ENCODE results near the gene BRD3OS.

BRD3OS gene

DNA sequence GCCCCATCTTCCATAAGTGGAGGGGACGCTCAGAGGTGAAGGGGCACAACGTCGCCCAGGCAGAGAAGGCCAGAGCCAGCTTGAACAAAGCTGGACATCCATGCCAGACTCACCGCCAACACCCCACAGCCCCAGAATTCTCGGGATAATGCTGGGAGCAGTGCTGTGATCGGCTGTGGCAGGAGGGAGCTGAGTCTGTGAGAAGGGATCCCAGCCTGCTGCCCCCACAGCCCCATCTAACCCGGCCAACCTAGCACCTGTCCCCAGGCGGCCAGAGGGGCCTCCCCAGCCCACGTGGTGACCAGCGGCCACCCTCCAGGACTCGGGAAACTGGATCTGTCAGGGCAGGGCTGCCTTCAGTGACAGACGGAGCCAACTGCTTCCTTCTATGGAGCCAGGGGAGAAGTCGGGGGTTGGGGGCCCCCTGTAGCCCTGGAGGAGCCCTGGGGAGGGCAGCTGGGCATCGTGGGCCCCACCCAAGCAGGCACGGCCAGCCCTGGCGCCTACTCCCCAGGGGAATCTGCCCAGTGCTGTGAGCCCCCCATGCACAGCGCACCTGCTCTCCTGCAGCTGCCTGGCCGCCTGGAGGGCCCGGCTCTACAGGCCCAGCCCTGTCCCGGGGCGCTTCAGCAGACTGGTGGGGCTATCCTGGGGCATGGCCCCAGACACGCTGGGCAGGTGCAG is 36.5 kb downstream of the BRD3OS start:
- TF ChIP-seq, protein P1, sequence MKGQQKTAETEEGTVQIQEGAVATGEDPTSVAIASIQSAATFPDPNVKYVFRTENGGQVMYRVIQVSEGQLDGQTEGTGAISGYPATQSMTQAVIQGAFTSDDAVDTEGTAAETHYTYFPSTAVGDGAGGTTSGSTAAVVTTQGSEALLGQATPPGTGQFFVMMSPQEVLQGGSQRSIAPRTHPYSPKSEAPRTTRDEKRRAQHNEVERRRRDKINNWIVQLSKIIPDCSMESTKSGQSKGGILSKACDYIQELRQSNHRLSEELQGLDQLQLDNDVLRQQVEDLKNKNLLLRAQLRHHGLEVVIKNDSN (IDR thresholded peaks at IDR 0.05) = no peak
- no peak for TF ChIP-seq TEAD4 (IDR thresholded peaks at IDR 0.05)
- TF ChIP-seq, protein P2, sequence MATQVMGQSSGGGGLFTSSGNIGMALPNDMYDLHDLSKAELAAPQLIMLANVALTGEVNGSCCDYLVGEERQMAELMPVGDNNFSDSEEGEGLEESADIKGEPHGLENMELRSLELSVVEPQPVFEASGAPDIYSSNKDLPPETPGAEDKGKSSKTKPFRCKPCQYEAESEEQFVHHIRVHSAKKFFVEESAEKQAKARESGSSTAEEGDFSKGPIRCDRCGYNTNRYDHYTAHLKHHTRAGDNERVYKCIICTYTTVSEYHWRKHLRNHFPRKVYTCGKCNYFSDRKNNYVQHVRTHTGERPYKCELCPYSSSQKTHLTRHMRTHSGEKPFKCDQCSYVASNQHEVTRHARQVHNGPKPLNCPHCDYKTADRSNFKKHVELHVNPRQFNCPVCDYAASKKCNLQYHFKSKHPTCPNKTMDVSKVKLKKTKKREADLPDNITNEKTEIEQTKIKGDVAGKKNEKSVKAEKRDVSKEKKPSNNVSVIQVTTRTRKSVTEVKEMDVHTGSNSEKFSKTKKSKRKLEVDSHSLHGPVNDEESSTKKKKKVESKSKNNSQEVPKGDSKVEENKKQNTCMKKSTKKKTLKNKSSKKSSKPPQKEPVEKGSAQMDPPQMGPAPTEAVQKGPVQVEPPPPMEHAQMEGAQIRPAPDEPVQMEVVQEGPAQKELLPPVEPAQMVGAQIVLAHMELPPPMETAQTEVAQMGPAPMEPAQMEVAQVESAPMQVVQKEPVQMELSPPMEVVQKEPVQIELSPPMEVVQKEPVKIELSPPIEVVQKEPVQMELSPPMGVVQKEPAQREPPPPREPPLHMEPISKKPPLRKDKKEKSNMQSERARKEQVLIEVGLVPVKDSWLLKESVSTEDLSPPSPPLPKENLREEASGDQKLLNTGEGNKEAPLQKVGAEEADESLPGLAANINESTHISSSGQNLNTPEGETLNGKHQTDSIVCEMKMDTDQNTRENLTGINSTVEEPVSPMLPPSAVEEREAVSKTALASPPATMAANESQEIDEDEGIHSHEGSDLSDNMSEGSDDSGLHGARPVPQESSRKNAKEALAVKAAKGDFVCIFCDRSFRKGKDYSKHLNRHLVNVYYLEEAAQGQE (IDR thresholded peaks at IDR 0.05; ENCODE audit: low read depth) = no peak
- no peak for TF ChIP-seq EGR1 (IDR thresholded peaks at IDR 0.05)
- TF ChIP-seq YY1 (IDR thresholded peaks at IDR 0.05; ENCODE audit: low read depth) = no peak
- no peak for TF ChIP-seq TCF12 (IDR thresholded peaks at IDR 0.05; ENCODE audit: low read depth)
- TF ChIP-seq CEBPB (IDR thresholded peaks at IDR 0.05) = no peak
- no peak for TF ChIP-seq EP300 (IDR thresholded peaks at IDR 0.05; ENCODE audit: borderline replicate concordance)
- no peak for TF ChIP-seq NFIC (IDR thresholded peaks at IDR 0.05)
- TF ChIP-seq RAD21 (IDR thresholded peaks at IDR 0.05; ENCODE audit: low read depth) = no peak
- no peak for TF ChIP-seq CREB1 (IDR thresholded peaks at IDR 0.05; ENCODE audit: low read depth)
- no peak for TF ChIP-seq FOXM1 (IDR thresholded peaks at IDR 0.05; ENCODE audit: borderline replicate concordance, low read depth)
- TF ChIP-seq, protein P3, sequence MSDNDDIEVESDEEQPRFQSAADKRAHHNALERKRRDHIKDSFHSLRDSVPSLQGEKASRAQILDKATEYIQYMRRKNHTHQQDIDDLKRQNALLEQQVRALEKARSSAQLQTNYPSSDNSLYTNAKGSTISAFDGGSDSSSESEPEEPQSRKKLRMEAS (IDR thresholded peaks at IDR 0.05) = no peak
- TF ChIP-seq TAF1 (IDR thresholded peaks at IDR 0.05; ENCODE audit: low read depth) = no peak

DNA sequence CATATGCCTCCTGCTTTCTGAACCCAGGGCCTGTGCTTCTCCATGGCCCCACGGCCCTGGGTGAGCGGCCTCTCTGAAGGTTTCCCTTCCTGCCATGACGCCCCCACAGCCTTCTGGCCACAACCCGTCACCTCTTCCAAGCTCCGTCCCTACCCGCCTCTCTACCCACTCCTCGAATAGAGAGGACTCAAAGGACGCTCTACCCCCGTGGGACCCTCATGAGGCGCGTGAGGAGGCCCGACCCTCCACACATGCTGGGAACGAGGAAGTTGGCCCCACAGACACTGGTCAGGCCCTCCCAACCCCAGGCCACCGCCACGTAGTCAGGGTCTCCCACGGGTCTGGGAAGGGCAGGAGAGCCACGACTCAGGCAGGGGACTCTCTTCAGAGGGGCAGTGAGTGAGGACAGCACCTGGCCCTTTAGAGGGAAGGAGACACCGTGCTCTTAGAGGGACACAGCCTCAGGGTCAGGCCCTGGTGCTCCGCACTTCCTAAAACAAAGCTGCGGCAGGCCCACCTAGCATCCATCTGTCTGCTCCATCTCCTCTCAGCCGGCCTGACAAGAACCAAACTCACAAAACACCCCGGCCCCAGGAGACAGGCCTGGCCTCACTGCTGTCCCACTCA is 37.3 kb downstream of the BRD3OS start:
- TF ChIP-seq, protein P1 (IDR thresholded peaks at IDR 0.05) = no peak
- TF ChIP-seq TCF12 (IDR thresholded peaks at IDR 0.05; ENCODE audit: low read depth) (no peak), EGR1 (IDR thresholded peaks at IDR 0.05) (no peak), RAD21 (IDR thresholded peaks at IDR 0.05; ENCODE audit: low read depth) (no peak), TAF1 (IDR thresholded peaks at IDR 0.05; ENCODE audit: low read depth) (no peak), EP300 (IDR thresholded peaks at IDR 0.05; ENCODE audit: borderline replicate concordance) (no peak), ZBTB7A (IDR thresholded peaks at IDR 0.05; ENCODE audit: low read depth) (no peak), YY1 (IDR thresholded peaks at IDR 0.05; ENCODE audit: low read depth) (no peak)

DNA sequence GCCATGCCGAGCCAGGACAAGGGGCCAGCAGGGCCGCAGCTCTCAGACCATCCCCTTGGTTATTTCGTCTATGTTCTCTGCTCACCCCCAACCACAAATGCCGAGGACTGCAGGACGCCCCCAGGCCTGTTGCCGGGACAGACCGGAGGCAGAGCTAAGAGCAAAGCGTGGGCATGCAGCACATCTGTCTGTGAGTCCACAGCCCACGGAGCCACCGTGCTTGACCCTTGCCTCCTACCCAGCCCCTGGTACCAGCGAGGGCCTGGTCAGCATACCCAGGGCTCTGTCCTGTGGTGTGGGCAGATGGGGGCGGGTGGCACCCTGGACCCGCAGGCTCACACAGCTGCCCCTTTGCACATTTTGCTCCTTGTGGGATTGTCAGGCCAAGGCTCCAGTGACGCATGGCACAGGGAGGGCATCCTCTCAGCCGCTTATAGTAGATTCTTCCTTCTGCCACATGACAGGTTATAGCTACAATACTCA is 37.8 kb downstream of the BRD3OS start:
- TF ChIP-seq CEBPB (IDR thresholded peaks at IDR 0.05) = no peak
- TF ChIP-seq EGR1 (IDR thresholded peaks at IDR 0.05) = no peak
- no peak for TF ChIP-seq TAF1 (IDR thresholded peaks at IDR 0.05; ENCODE audit: low read depth)
- TF ChIP-seq, protein P2 (IDR thresholded peaks at IDR 0.05; ENCODE audit: low read depth) = no peak
- no peak for TF ChIP-seq TEAD4 (IDR thresholded peaks at IDR 0.05)
- no peak for TF ChIP-seq CREB1 (IDR thresholded peaks at IDR 0.05; ENCODE audit: low read depth)
- TF ChIP-seq, protein P3 (IDR thresholded peaks at IDR 0.05) = no peak
- TF ChIP-seq TCF12 (IDR thresholded peaks at IDR 0.05; ENCODE audit: low read depth) = no peak
- TF ChIP-seq ZBTB7A (IDR thresholded peaks at IDR 0.05; ENCODE audit: low read depth) = no peak
- TF ChIP-seq NFIC (IDR thresholded peaks at IDR 0.05) = no peak
- no peak for TF ChIP-seq YY1 (IDR thresholded peaks at IDR 0.05; ENCODE audit: low read depth)
- TF ChIP-seq RAD21 (IDR thresholded peaks at IDR 0.05; ENCODE audit: low read depth) = no peak
- TF ChIP-seq, protein P1 (IDR thresholded peaks at IDR 0.05) = no peak
- no peak for TF ChIP-seq EP300 (IDR thresholded peaks at IDR 0.05; ENCODE audit: borderline replicate concordance)
- TF ChIP-seq FOXM1 (IDR thresholded peaks at IDR 0.05; ENCODE audit: borderline replicate concordance, low read depth) = no peak

DNA sequence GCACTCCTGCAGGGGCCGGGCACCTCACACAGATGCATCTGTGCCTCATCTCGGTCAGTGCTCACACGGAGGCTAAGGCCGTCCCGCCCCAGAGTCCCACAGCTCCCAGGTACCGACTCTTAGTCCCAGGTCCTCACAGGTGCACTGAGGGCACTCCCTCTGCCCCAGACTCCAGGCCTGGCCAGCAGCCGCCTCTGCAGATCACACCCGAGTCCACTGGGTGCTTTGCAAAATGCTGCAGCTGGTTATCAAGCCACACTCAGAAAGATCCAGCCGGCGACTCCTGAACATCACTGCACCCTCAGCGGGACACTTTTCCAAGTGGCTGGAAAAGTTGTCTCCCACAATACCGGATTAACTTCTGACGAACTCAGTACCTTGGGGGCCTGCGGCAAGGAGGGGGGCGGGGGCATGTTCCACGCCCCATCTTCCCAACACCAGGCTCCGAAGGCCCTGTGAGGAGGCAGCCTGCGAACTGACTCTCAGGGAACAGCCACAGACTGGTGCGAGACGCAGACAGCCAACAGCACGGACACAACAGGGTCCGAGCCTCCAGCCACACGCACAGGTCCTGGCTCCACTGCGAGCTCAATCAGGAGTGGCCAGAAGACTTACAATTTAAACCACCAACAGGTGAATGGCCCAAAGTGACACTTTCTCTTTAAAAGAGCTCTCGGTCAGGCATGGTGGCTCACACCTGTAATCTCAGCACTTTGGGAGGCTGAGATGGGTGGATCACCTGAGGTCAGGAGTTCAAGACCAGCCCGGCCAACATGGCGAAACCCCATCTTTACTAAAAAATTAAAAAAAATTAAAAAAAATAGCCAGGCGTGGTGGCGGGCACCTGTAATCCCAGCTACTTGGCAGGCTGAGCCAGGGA is 38.5 kb downstream of the BRD3OS start:
- TF ChIP-seq, protein P3 (IDR thresholded peaks at IDR 0.05) = no peak
- TF ChIP-seq YY1 (IDR thresholded peaks at IDR 0.05; ENCODE audit: low read depth) (no peak), TCF12 (IDR thresholded peaks at IDR 0.05; ENCODE audit: low read depth) (no peak), TEAD4 (IDR thresholded peaks at IDR 0.05) (no peak), CREB1 (IDR thresholded peaks at IDR 0.05; ENCODE audit: low read depth) (no peak), CEBPB (IDR thresholded peaks at IDR 0.05) (no peak), RAD21 (IDR thresholded peaks at IDR 0.05; ENCODE audit: low read depth) (no peak), EP300 (IDR thresholded peaks at IDR 0.05; ENCODE audit: borderline replicate concordance) (no peak), FOXM1 (IDR thresholded peaks at IDR 0.05; ENCODE audit: borderline replicate concordance, low read depth) (no peak), NFIC (IDR thresholded peaks at IDR 0.05) (no peak), ZBTB7A (IDR thresholded peaks at IDR 0.05; ENCODE audit: low read depth) (no peak), TAF1 (IDR thresholded peaks at IDR 0.05; ENCODE audit: low read depth) (no peak), EGR1 (IDR thresholded peaks at IDR 0.05) (no peak)
- TF ChIP-seq, protein P1 (IDR thresholded peaks at IDR 0.05) = no peak
- TF ChIP-seq, protein P2 (IDR thresholded peaks at IDR 0.05; ENCODE audit: low read depth) = no peak

Measured in Ishikawa (cell line).